K562 (cell line): ENCODE data around the gene SPEF1. TPM values are rescaled to one million over a fixed set of nuclear protein-coding genes. Genes with fewer than 3 reads are reported as not detected.

ENCODE experiments used
- BRCA1 ChIP-seq, 2 experiments: fragments of 450-650 bp in 1 of 2; sonication (generic) in 1 of 2; formaldehyde crosslinking in 1 of 2; IDR thresholded peaks; 2 replicates each; pipeline versions ENCODE4 v1.5.0 to v1.6.1; 2017 to 2020; ENCODE audit warnings: mild to moderate bottlenecking in 1 of 2, missing genetic modification reagents in 1 of 2
- DACH1 ChIP-seq: fragments of 450-650 bp; IDR thresholded peaks from 2 replicates; pipeline ENCODE4 v1.6.1; 2018; ENCODE audit not compliant: partially characterized antibody
- DIDO1 ChIP-seq: fragments of 450-650 bp; IDR thresholded peaks from 2 replicates; pipeline ENCODE4 v1.6.1; 2016; ENCODE audit warnings: low read depth, missing biosample characterization, missing genetic modification characterization
- ERF ChIP-seq: fragments of 450-650 bp; formaldehyde crosslinking; IDR thresholded peaks from 2 replicates; pipeline ENCODE4 v1.4.0; 2020; ENCODE audit warnings: mild to moderate bottlenecking, mixed read lengths
- GABPA ChIP-seq: fragments of 200-800 bp; sonication (Bioruptor generic); conservative IDR thresholded peaks from 2 replicates; pipeline ENCODE4 v1.6.1; 2016; ENCODE audit warnings: low read depth, missing genetic modification characterization, missing compliant biosample characterization
- JUNB ChIP-seq: fragments of 450-650 bp; formaldehyde crosslinking; conservative IDR thresholded peaks from 2 replicates; pipeline ENCODE4 v1.4.0; 2020; ENCODE audit warnings: mild to moderate bottlenecking
- JUND ChIP-seq, 2 experiments: IDR thresholded peaks; 2 replicates in 1 of 2; 3 replicates in 1 of 2; pipeline ENCODE4 v1.6.1; 2011; ENCODE audit warnings: borderline replicate concordance in 2 of 2, low read depth in 2 of 2, low read length in 2 of 2, improper control_type of control experiment in 1 of 2, missing biosample characterization in 1 of 2, missing genetic modification characterization in 1 of 2, missing genetic modification reagents in 1 of 2
- KAT2B ChIP-seq: IDR thresholded peaks from one replicate; pipeline ENCODE4 v1.6.1; 2012; ENCODE audit warnings: low read depth, mild to moderate bottlenecking, control low read depth, inconsistent platforms, low read length, moderate library complexity
- MYC ChIP-seq, 2 experiments: fragments of 250-450 bp in 1 of 2; sonication (Bioruptor Pico) in 1 of 2; IDR thresholded peaks; 2 replicates each; pipeline versions ENCODE4 v1.5.1 to v1.6.1; 2012 to 2021; ENCODE audit warnings: low read depth in 2 of 2, borderline replicate concordance in 1 of 2, improper control_type of control experiment in 1 of 2, low read length in 1 of 2, mild to moderate bottlenecking in 1 of 2, moderate library complexity in 1 of 2
- PHB2 ChIP-seq: fragments of 450-650 bp; IDR thresholded peaks from 2 replicates; pipeline ENCODE4 v1.6.1; 2017; ENCODE audit warnings: low read depth
- POLR2G ChIP-seq: fragments of 200-400 bp; formaldehyde crosslinking; IDR thresholded peaks from 2 replicates; pipeline ENCODE4 v1.6.1; 2017; ENCODE audit warnings: low read depth, mild to moderate bottlenecking, antibody characterized with exemption, low read length, moderate library complexity
- SRSF9 ChIP-seq: fragments of 200-400 bp; formaldehyde crosslinking; IDR thresholded peaks from 2 replicates; pipeline ENCODE4 v1.6.1; 2017; ENCODE audit warnings: low read depth, low read length, borderline replicate concordance
- SUPT5H ChIP-seq: fragments of 450-650 bp; IDR thresholded peaks from 2 replicates; pipeline ENCODE4 v1.6.1; 2016
- TRIM28 ChIP-seq: fragments of 450-650 bp; IDR thresholded peaks from 2 replicates; pipeline ENCODE4 v1.6.1; 2017
- ZNF324 ChIP-seq: fragments of 250-450 bp; sonication (Bioruptor Pico); IDR thresholded peaks from 2 replicates; pipeline ENCODE4 v1.4.0; 2020; ENCODE audit warnings: mild to moderate bottlenecking
- polyA plus RNA-seq, 8 experiments: library from polyadenylated mRNA; depleted of rRNA in 4 of 8; stranded (reverse) in 5 of 8; unstranded in 3 of 8; fragments of >200 nt; fragmentation: Nextera tagmentation in 2 of 8; fragmentation: Illumina TruSeq in 1 of 8; extraction: Ambion mirVana in 2 of 8; extraction: Trizol in 1 of 8; gene quantifications; 2 replicates each; pipeline versions ENCODE4 v1.2.1 to v1.2.3, GENCODE V29; 2011 to 2014; ENCODE audit warnings: inconsistent platforms in 1 of 8, missing spikeins in 1 of 8
- total RNA-seq, 7 experiments: library from RNA; depleted of rRNA in 6 of 7; stranded (reverse); fragments of >200 nt in 6 of 7; fragmentation: Illumina TruSeq in 2 of 7; extraction: Trizol in 2 of 7; gene quantifications; 2 replicates each; pipeline versions ENCODE4 v1.2.1 to v1.2.3, GENCODE V29; 2011 to 2021; ENCODE audit warnings: low replicate concordance in 1 of 7
- TF ChIP-seq, protein P1 (sequence below): sonication (generic); formaldehyde crosslinking; IDR thresholded peaks from 2 replicates; pipeline ENCODE4 v1.8.1; 2023; ENCODE audit warnings: mild to moderate bottlenecking, missing genetic modification reagents, moderate library complexity
- TF ChIP-seq, protein P2 (sequence below): fragments of 250-450 bp; sonication (Bioruptor Pico); IDR thresholded peaks from 2 replicates; pipeline ENCODE4 v1.4.0; 2020
- TF ChIP-seq, protein P3 (sequence below), 2 experiments: fragments of 450-650 bp in 1 of 2; sonication (generic) in 1 of 2; formaldehyde crosslinking in 1 of 2; IDR thresholded peaks in 1 of 2; conservative IDR thresholded peaks in 1 of 2; 2 replicates each; pipeline versions ENCODE4 v1.6.1 to v1.8.1; 2016 to 2023; ENCODE audit warnings: mild to moderate bottlenecking in 2 of 2, moderate library complexity in 2 of 2, inconsistent platforms in 1 of 2, missing genetic modification reagents in 1 of 2

SPEF1 gene
- total and polyA plus RNA-seq, 9 of the 15 experiments (the other 6 are each of a cell fraction or from before 2014, with no cell fraction given): not detected

DNA sequence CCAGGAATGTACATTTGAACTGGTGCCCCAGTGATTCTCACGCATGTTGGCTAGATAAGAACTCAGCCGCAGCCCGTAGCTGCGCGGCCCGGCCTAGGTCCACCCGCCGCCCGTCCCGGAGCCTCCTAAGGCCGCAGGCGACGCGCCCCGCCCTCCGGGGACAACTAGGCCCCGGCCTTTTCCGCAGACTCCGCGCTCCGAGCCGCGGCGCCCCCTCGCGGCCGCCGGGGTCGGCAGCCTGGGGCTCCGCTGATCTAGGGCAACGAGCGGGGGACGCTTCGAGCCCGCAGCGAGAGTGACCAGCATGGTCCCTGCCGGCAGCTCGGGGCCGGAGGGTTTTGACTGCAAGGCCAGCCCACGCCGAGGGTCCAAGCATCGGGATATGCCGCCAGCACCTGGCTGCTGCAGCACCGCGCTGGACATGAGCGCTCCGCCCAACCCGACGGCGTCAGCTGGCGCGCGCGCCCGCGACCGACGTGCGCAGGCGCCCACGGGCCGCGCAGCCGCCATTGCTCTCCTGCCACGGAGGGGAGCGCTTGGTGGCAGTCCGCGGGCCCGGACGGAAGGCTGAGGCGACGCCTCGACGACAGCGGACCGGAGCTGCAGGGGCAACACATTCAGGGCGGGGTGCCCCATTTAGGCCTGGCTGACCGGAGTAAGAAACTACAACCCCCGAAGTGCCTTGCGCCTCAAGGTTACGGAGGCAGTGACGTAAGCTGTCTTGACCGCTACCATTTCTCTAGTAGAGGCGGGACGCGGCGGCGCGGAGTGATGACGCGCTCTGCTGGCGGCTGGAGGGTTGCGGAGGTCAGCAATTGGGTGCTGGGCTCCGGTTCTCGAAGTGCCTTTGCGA lies 39.0 kb upstream of the SPEF1 start, which contains the start of gene AP5S1 (continued):
- TF ChIP-seq KAT2B (peak; percentile 87), DACH1 (peak; percentile 53), SUPT5H (peak; percentile 64; the same call in 1 of the 2 replicates), GABPA (peak; percentile 64; the same call in 1 of the 2 replicates), ZNF324 (CRISPR knock-in tag) (no peak), BRCA1 (IDR thresholded peaks at IDR 0.05) (no peak), BRCA1 (CRISPR knock-in tag; IDR thresholded peaks at IDR 0.05) (no peak), DIDO1 (no peak), JUND (IDR thresholded peaks at IDR 0.05; ENCODE audit: borderline replicate concordance, low read depth, low read length) (peak; percentile 84), JUND (tag; IDR thresholded peaks at IDR 0.05; ENCODE audit: borderline replicate concordance, low read depth, low read length) (peak; percentile 68; the same call in 2 of the 3 replicates), PHB2 (no peak), JUNB (CRISPR knock-in tag) (0 out of 2 replicates have a peak, but pooled peaks have one; percentile 54), TRIM28 (no peak; the same call in 1 of the 2 replicates), MYC (IDR thresholded peaks at IDR 0.05; ENCODE audit: low read depth, low read length) (peak; percentile 74), MYC (CRISPR knock-in tag; IDR thresholded peaks at IDR 0.05; ENCODE audit: borderline replicate concordance, low read depth) (no peak), SRSF9 (no peak), POLR2G (peak; percentile 93), ERF (CRISPR knock-in tag) (no peak)
- TF ChIP-seq, protein P1, sequence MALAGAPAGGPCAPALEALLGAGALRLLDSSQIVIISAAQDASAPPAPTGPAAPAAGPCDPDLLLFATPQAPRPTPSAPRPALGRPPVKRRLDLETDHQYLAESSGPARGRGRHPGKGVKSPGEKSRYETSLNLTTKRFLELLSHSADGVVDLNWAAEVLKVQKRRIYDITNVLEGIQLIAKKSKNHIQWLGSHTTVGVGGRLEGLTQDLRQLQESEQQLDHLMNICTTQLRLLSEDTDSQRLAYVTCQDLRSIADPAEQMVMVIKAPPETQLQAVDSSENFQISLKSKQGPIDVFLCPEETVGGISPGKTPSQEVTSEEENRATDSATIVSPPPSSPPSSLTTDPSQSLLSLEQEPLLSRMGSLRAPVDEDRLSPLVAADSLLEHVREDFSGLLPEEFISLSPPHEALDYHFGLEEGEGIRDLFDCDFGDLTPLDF (CRISPR knock-in tag): peak; percentile 81; the same call in 1 of the 2 replicates
- TF ChIP-seq, protein P2, sequence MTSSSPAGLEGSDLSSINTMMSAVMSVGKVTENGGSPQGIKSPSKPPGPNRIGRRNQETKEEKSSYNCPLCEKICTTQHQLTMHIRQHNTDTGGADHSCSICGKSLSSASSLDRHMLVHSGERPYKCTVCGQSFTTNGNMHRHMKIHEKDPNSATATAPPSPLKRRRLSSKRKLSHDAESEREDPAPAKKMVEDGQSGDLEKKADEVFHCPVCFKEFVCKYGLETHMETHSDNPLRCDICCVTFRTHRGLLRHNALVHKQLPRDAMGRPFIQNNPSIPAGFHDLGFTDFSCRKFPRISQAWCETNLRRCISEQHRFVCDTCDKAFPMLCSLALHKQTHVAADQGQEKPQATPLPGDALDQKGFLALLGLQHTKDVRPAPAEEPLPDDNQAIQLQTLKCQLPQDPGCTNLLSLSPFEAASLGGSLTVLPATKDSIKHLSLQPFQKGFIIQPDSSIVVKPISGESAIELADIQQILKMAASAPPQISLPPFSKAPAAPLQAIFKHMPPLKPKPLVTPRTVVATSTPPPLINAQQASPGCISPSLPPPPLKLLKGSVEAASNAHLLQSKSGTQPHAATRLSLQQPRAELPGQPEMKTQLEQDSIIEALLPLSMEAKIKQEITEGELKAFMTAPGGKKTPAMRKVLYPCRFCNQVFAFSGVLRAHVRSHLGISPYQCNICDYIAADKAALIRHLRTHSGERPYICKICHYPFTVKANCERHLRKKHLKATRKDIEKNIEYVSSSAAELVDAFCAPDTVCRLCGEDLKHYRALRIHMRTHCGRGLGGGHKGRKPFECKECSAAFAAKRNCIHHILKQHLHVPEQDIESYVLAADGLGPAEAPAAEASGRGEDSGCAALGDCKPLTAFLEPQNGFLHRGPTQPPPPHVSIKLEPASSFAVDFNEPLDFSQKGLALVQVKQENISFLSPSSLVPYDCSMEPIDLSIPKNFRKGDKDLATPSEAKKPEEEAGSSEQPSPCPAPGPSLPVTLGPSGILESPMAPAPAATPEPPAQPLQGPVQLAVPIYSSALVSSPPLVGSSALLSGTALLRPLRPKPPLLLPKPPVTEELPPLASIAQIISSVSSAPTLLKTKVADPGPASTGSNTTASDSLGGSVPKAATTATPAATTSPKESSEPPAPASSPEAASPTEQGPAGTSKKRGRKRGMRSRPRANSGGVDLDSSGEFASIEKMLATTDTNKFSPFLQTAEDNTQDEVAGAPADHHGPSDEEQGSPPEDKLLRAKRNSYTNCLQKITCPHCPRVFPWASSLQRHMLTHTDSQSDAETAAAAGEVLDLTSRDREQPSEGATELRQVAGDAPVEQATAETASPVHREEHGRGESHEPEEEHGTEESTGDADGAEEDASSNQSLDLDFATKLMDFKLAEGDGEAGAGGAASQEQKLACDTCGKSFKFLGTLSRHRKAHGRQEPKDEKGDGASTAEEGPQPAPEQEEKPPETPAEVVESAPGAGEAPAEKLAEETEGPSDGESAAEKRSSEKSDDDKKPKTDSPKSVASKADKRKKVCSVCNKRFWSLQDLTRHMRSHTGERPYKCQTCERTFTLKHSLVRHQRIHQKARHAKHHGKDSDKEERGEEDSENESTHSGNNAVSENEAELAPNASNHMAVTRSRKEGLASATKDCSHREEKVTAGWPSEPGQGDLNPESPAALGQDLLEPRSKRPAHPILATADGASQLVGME (CRISPR knock-in tag): 0 out of 2 replicates have a peak, but pooled peaks have one; percentile 62
- TF ChIP-seq, protein P3, sequence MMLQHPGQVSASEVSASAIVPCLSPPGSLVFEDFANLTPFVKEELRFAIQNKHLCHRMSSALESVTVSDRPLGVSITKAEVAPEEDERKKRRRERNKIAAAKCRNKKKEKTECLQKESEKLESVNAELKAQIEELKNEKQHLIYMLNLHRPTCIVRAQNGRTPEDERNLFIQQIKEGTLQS (IDR thresholded peaks at IDR 0.05): peak; percentile 85
- TF ChIP-seq, protein P3 (CRISPR knock-in tag; conservative IDR thresholded peaks at IDR 0.05): no peak
